SIG-M5 treated with dmso at 0.1 percent for 504 hours (cell line): ENCODE results near the gene HSD17B1.
"Not testable (repeated sequence)": the region's sequence is repeated elsewhere in the genome, so short reads cannot be mapped to it uniquely, and the experiment has no call there.

Source experiments
- DNase-seq: peaks from one replicate; lab custom pipeline; 2025; ENCODE audit not compliant: unreplicated experiment; lab: John Stamatoyannopoulos, UW

Gene HSD17B1

DNA sequence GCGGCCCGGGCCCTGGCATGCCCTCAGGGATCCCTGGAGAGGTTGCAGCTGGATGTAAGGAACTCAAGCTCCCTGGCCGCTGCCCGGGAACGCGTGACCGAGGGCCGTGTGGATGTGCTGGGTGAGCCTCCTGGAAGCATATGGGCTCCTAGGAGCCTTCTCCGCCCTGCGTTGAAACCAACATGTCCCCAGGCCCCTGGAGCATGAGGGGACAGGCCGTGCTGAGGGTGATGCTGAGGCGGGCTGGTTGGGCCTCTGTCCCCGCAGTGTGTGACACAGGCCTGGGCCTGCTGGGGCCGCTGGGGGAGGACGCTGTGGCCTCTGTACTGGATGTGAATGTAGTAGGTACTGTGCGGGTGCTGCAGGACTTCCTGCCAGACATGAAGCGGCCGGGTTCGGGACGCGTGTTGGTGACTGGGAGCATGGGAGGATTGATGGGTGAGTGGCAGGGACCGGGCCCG lies 5.7 kb upstream of the HSD17B1 start:
- DNase-seq, result no peak

DNA sequence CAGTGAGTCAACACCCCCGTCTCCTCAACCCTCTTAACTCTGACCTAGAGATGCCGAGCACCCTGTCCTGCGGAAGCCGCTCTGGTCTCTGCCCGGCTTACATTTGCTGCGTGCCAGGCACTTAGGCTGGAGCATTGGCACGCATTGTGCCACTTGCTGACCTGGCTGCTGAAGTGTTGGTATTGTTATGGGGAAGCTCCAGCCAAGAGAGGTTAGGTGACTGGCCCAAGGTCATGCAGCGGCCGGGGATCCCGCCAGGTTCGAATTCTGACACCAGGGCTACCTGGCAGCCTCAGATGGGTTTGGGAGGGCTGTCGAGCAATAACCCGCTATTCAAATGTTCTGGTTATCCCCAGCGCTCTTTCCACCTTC lies 5.0 kb upstream of the HSD17B1 start:
- DNase-seq, result no peak

DNA sequence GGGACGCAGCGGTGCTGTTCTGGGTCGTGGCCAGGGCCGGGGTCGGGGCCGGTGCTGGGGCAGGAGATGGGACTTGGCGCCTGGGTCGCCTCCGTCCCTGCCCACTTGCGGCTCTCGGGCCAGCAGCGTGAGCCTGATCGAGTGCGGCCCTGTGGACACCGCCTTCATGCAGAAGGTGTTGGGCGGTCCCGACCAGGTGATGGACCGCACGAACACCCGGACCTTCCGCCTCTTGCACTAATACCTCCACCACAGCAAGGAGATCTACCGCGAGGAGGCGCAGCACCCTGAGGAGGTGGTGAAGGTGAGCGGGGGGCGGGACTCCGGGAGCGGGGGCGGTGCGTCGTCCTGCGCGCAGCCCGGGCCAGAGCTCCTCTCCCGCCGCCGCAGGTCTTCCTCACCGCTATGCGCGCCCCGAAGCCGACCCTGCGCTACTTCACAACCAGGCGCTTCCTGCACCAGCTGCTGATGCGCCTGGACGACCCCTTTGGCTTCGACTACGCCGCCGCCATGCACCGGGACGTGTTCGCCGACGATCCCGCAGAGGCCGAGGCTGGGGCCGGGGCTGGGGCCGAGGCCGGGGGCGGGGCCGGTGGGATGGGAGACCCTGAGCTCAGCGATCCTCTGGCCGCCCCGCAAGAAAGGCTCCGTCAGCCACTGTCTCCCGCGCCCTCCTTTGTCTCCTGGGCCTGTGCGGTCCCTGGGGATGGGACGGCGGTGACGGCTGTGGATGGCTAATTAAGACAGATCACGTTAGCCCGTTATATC lies 4.5 kb upstream of the HSD17B1 start:
- no peak for DNase-seq

DNA sequence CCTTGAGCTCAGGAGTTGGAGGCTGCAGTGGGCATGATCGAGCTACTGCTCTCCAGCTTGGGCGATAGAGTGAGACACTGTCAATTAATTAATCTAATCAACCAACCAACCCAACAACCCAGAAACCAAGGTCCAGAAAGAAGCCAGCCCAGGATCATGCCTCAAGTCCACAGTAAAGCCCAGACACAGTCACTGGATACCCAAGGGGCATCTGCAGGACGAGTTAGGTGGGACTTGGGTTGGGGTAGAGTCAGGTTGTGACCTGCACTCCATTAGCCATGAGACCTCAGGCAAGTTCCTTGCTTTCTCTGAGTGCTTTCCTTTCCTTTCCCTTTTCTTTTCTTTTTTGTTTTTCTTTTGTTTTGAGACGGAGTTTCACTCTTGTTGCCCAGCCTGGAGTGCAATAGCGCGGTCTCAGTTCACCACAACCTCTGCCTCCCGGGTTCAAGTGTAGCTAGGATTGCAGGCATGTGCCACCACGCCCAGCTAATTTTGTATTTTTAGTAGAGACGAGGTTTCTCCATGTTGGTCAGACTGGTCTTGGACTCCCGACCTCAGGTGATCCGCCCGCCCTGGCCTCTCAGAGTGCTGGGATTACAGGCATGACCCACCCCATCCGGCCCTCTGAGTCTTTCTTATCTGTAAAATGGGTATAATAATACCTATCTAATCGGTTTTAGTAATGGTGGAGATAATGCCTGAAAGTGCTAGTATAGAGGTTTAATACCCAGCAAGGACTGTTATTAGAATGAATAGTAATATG lies 3.5 kb upstream of the HSD17B1 start:
- DNase-seq, result no peak

DNA sequence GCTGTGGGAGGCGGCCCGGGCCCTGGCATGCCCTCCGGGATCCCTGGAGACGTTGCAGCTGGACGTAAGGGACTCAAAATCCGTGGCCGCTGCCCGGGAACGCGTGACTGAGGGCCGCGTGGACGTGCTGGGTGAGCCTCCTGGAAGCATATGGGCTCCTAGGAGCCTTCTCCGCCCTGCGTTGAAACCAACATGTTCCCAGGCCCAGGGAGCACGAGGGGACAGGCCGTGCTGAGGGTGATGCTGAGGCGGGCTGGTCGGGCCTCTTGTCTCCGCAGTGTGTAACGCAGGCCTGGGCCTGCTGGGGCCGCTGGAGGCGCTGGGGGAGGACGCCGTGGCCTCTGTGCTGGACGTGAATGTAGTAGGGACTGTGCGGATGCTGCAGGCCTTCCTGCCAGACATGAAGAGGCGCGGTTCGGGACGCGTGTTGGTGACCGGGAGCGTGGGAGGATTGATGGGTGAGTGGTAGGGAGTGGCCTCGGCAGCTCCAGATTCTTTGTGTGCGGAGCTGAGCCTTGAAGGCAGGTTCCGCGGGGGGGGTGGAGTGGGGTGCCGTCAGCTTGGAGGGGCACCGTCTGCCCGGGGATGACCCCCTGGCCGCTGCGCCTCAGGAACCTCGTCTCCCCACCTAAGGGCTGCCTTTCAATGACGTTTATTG lies 567 bp downstream of the HSD17B1 start:
- DNase-seq, result no peak

DNA sequence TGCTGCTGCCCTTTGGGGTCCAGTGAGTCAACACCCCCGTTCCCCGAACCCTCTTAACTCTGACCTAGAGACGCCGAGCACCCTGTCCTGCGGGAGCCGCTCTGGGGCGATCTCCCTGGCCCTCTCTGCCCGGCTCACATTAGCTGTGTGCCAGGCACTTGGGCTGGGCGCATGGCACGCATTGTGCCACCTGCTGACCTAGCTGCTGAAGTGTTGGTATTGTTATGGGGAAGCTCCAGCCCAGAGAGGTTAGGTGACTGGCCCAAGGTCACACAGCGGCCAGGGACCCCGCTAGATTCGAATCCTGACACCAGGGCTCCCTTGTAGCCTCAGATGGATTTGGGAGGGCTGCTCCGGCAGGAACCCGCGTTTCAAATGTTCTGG lies 1.1 kb downstream of the HSD17B1 start:
- no peak for DNase-seq

DNA sequence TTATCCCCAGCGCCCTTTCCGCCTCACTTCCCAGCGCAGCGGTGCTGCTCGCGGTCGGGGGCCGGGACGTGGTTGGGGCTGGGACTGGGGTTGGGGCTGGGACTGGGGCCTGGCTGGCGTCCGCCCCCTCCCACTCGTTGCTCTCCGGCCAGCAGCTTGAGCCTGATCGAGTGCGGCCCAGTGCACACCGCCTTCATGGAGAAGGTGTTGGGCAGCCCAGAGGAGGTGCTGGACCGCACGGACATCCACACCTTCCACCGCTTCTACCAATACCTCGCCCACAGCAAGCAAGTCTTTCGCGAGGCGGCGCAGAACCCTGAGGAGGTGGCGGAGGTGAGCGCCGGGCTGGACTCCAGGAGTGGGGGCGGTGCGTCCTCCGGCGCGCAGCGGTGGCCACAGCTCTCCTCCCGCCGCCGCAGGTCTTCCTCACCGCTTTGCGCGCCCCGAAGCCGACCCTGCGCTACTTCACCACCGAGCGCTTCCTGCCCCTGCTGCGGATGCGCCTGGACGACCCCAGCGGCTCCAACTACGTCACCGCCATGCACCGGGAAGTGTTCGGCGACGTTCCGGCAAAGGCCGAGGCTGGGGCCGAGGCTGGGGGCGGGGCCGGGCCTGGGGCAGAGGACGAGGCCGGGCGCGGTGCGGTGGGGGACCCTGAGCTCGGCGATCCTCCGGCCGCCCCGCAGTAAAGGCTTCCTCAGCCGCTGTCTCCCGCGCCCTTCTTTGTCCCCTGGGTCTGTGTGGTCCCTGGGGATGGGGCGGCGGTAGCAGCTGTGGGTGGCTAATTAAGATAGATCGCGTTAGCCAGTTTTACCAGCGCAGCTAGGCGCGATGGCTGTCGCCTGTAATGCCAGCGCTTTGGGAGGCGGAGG lies 1.8 kb downstream of the HSD17B1 start:
- DNase-seq, result peak; percentile 81

DNA sequence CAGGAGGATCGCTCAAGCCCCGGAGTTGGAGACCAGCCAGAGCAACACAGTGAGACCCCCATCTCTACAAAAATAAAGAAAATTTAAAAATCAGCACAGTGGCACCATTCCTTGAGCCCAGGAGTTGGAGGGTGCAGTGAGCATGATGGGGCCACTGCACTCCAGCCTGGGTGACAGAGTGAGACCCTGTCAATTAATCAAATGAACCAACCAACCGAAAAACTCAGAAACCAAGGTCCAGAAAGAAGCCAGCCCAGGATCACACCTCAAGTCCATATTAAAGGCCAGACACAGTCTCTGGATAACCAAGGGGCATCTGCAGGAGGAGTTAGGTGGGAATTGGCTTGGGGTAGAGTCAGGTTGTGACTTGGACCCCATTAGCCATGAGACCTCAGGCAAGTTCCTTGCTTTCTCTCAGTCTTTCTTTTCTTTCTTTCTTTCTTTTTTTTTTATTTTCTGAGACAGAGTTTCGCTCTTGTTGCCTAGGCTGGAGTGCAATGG lies 2.4 kb downstream of the HSD17B1 start:
- DNase-seq, result no peak

DNA sequence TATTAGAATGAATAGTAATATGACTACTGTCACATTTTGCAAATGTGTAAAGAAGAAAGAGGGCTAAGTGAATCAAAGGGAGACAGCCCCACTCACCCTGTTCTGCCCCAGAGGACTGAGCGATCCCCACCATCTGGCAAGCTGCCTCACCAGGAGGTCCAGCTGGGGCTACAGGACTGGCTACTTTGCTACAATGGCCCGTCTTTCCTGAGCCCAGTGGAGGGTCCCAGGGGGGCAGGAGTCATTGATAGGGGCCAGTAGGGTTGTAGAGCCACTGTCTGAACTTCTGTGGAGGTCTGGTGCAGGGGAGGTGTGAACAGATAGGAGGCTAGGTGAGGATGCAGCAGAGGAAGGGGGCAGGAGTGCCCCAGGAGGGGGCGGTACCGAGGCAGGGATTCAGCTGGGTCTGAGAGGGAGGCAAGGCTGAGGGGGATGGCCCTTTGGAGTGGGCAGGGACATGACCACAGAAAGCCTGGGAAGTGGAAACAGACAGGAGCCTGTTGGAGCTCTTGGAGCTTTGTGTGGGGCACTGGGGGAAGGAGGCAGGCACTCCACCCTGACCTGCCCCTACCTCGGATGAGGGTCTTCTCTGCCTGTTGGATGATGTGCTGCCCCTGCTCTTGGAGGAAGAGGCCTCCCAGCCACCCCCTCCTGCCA lies 3.4 kb downstream of the HSD17B1 start:
- DNase-seq, result not testable (repeated sequence)

DNA sequence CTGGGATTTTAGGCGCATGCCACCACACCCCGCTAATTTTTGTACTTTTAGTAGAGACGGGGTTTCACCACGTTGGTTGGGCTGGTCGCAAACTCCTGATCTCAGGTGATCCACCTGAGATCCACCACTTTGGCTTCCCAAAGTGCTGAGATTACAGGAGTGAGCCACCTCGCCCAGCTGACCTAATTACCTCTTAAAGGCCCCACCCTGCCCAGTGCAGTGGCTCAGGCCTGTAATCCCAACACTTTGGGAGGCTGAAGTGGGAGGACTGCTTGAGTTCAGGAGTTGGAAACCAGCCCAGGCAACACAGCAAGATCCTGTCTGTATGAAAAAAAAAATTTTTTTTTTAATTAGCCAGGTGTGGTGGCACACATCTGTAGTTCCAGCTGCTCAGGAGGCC lies 6.4 kb downstream of the HSD17B1 start:
- DNase-seq, result no peak

DNA sequence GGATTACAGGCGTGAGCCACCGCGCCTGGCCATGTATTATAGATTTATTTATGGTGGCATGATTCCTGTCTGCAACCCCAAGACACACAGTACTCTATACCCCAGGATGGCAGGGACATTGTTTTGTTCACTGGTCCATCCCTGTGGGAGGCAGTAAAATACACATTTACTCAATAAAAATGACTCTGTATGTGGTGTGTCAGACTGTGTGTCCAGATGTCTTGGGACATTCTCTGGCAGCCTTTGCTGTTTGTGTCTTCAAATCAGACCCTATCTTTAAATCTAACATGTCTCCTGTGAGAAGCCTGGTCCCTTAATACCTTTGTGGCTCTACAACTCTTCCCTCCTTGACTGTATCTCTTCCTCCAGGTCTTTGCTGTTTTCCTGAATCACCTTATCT lies 7.5 kb downstream of the HSD17B1 start:
- DNase-seq, result no peak

DNA sequence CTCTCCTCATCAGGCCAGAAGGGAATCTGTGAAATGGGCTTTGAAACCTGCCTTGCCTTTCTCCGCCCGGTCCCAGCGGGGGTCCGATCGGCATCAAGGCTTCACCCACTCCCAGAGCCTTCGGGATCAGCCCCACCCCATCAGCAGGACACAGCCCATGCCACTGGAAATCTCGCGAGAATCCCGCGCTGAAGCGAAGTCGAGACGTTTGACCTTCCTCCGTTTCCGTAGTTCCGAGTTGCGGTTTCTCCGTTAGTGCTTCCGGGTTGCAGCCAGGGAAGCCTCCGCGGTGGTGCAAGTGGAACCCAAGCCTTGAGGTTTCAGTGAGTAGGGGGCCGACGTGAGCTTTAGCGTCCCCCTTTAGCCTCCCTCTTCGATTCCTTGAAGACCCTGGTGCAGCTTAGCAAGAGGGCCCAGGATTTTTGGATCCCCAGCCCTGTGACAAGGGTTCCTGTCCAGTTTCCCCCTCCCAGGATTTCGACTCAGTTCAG lies 9.2 kb downstream of the HSD17B1 start, which contains the start of gene COASY:
Gene COASY, plus strand, starts transcription at position 252 of the 491 bp plus-strand sequence. CDS start 475 bp downstream, outside the sequence.
- DNase-seq, result peak; percentile 95

DNA sequence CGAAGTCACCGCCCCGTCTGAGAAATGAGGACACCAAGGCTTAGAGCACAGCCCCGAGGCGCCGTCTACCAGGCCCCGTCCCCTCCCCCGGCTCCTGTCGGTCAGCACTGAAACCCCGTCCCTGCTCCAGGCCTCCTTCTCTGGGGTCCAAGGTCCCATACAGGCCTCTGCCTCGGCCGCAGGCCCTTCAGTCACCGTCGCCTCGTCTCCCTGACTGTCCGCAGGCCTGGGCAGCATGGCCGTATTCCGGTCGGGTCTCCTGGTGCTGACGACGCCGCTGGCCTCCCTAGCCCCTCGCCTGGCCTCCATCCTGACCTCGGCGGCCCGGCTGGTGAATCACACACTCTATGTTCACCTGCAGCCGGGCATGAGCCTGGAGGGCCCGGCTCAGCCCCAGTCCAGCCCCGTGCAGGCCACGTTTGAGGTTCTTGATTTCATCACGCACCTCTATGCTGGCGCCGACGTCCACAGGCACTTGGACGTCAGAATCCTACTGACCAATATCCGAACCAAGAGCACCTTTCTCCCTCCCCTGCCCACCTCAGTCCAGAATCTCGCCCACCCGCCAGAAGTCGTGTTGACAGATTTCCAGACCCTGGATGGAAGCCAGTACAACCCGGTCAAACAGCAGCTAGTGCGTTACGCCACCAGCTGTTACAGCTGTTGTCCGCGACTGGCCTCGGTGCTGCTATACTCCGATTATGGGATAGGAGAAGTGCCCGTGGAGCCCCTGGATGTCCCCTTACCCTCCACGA lies 9.8 kb downstream of the HSD17B1 start:
- peak; percentile 32 for DNase-seq

DNA sequence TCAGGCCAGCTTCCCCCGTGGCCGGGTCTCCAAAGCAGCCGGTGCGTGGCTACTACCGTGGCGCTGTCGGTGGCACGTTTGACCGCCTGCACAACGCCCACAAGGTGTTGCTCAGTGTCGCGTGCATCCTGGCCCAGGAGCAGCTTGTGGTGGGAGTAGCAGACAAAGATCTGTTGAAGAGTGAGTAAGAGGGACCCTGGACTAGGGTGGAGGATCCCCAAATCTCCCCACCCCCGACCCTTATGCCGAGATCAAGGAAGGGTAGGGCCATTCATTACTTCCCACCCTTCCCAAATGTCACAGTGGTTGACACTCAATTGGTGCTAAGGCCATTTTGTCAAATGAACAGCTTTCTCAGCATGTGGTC lies 10.4 kb downstream of the HSD17B1 start:
- DNase-seq, result no peak

DNA sequence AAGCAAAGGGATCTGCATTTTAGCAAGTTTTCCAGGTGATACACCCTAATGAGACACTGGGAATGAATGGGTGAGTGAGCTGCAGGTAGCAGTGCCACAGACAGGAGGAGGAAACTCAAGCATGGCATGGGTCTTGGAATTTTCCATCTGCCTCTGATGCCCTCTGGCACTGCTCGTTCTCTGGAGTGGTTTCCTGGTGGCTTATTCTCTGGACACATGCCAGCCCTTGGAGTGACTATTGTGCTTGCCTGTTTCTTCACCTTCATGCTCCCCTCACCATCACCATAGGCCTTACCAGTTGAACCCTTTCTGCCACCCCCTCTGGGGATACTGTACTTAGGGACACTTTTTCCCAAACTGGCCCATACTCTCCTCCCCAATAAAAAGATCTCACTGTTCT lies 10.8 kb downstream of the HSD17B1 start:
- no peak for DNase-seq

DNA sequence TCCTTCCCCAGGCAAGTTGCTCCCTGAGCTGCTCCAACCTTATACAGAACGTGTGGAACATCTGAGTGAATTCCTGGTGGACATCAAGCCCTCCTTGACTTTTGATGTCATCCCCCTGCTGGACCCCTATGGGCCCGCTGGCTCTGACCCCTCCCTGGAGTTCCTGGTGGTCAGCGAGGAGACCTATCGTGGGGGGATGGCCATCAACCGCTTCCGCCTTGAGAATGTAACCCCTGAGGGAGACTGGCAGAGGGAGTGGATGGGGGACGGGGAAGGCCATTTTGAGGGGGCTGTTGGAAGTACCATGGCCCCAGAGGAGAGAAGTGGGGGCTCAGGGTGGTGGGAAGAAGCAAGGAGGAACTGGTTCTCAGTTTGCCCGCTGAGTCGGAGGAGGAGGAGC lies 11.2 kb downstream of the HSD17B1 start:
- DNase-seq, result no peak

DNA sequence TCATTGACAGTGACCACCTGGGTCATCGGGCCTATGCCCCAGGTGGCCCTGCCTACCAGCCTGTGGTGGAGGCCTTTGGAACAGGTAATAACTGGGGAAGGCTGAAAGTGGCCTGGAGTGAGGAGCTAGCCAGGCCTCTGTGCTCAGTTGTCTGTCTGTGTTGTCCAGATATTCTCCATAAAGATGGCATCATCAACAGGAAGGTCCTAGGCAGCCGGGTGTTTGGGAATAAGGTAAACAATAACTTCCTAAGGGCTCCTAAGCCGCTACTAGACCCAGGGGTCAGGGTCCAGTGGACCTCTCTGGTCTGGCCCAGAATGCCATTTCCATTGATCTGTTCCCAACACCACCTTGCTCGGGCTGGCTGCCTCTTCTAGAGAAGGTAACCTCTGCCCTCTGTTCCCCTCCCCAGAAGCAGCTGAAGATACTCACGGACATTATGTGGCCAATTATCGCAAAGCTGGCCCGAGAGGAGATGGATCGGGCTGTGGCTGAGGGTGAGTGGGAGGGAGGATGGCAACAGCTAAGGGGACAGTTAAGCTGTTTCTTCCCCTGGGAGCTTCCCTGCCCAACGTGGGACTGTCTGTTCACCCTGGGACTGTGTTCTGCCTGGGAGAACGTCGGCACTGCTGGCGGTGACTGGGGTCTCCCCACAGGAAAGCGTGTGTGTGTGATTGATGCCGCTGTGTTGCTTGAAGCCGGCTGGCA lies 12.2 kb downstream of the HSD17B1 start:
- no peak for DNase-seq

DNA sequence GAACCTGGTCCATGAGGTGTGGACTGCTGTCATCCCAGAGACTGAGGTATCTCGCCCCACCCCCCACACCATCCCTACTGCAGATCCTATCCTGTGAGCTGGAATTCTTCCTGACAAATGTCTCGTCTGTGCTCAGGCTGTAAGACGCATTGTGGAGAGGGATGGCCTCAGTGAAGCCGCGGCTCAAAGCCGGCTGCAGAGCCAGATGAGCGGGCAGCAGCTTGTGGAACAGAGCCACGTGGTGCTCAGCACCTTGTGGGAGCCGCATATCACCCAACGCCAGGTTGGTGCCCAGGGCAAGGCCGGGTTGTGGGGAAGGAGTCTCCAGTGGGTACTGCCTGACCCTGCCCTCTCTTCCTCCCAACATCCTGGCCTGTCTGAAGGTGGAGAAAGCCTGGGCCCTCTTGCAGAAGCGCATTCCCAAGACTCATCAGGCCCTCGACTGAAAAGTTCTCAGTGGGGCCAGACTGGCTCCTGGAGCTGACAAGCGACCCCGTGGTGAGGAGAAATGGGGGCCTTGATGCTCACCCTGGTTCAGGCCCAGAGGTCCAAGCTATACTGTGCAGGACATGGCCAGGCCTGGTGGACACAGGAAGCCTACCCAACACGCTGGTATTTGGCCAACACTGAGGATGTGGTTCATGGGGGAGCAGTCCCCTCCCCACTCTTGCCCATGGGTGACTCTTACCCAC lies 12.9 kb downstream of the HSD17B1 start:
- no peak for DNase-seq
